Measurements from ENCODE around the gene SCUBE2.

DNA sequence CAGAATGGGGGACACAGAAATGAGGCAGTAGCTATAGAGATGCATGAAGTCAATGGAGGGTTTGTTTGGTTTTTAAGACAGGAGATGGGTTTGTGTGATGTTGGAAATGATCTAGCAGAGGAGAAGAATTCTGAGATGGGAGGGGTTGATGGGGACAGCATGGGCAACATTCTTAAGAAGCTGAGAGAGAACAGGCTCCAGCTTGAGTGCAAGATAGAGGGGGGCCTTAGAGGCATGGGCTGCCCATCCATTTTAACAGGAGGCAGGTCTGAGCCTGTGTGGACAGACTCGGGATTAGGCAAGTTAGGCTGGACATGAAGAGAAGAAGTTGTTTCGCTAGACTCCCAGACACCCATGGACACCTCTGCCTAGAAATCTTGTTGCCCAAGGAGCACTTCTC is 49.7 kb downstream of the SCUBE2 start:
- TF ChIP-seq, protein P1, sequence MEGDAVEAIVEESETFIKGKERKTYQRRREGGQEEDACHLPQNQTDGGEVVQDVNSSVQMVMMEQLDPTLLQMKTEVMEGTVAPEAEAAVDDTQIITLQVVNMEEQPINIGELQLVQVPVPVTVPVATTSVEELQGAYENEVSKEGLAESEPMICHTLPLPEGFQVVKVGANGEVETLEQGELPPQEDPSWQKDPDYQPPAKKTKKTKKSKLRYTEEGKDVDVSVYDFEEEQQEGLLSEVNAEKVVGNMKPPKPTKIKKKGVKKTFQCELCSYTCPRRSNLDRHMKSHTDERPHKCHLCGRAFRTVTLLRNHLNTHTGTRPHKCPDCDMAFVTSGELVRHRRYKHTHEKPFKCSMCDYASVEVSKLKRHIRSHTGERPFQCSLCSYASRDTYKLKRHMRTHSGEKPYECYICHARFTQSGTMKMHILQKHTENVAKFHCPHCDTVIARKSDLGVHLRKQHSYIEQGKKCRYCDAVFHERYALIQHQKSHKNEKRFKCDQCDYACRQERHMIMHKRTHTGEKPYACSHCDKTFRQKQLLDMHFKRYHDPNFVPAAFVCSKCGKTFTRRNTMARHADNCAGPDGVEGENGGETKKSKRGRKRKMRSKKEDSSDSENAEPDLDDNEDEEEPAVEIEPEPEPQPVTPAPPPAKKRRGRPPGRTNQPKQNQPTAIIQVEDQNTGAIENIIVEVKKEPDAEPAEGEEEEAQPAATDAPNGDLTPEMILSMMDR (conservative IDR thresholded peaks at IDR 0.05 in 1 of 2, IDR thresholded peaks at IDR 0.05 in 1 of 2; ENCODE audit: low read depth in 1 of 2, low read length in 2 of 2), result no peak
- no peak for TF ChIP-seq EZH2 (IDR thresholded peaks at IDR 0.05; ENCODE audit: low read length, missing control alignments)
